Neural cell (in vitro differentiated cells): ENCODE data around the gene KRTAP5-8. TPM values are rescaled to one million over a fixed set of nuclear protein-coding genes. Genes with fewer than 3 reads are reported as not detected.

ENCODE experiments used
- H2AFZ ChIP-seq: fragments of 200-600, 300-800 bp; sonication (generic), shearing (Covaris generic); 2 replicates; pipeline ENCODE4 v1.6.0; 2014; ENCODE audit warnings: low read depth, mild to moderate bottlenecking, antibody characterized with exemption, low read length, moderate library complexity
- H3F3A ChIP-seq: fragments of 200-600 bp; shearing (Covaris generic); 2 replicates; pipeline ENCODE4 v1.6.1; 2016; ENCODE audit warnings: mild to moderate bottlenecking, moderate library complexity, mixed read lengths, antibody characterized with exemption, low read length; ENCODE audit not compliant: insufficient read depth, poor library complexity, severe bottlenecking
- H3K27ac ChIP-seq: fragments of 200-600, 300-800 bp; sonication (generic), shearing (Covaris generic); 2 replicates; pipeline ENCODE4 v1.5.1; 2014; ENCODE audit warnings: mild to moderate bottlenecking, low read length, moderate library complexity
- H3K27me3 ChIP-seq: fragments of 300-800, 200-600 bp; sonication (generic), shearing (Covaris generic); 2 replicates; pipeline ENCODE4 v1.6.0; 2014; ENCODE audit warnings: mild to moderate bottlenecking, low read depth, low read length, moderate library complexity; ENCODE audit not compliant: insufficient read depth
- H3K36me3 ChIP-seq: fragments of 300-800, 200-600 bp; sonication (generic), shearing (Covaris generic); 2 replicates; pipeline ENCODE4 v1.5.1; 2014; ENCODE audit warnings: mild to moderate bottlenecking, antibody characterized with exemption, low read length, moderate library complexity; ENCODE audit not compliant: insufficient read depth
- H3K4me2 ChIP-seq: fragments of 300-800, 200-600 bp; sonication (generic), shearing (Covaris generic); 2 replicates; pipeline ENCODE4 v1.6.0; 2014; ENCODE audit warnings: mild to moderate bottlenecking, low read length
- H3K4me3 ChIP-seq: fragments of 300-800, 200-600 bp; sonication (generic), shearing (Covaris generic); 2 replicates; pipeline ENCODE4 v1.5.1; 2014; ENCODE audit warnings: mild to moderate bottlenecking, low read length, moderate library complexity
- H3K79me2 ChIP-seq: fragments of 200-600 bp; shearing (Covaris generic); replicated peaks from 2 replicates; pipeline ENCODE4 v1.6.0; 2014; ENCODE audit warnings: mild to moderate bottlenecking, low read length, moderate library complexity; ENCODE audit not compliant: insufficient read depth
- H3K9ac ChIP-seq: fragments of 300-800, 200-600 bp; sonication (generic), shearing (Covaris generic); 2 replicates; pipeline ENCODE4 v1.6.1; 2016; ENCODE audit warnings: mild to moderate bottlenecking, low read length, mixed read lengths
- H3K9me2 ChIP-seq: fragments of 200-600 bp; shearing (Covaris generic); 2 replicates; pipeline ENCODE4 v1.6.1; 2016; ENCODE audit warnings: mild to moderate bottlenecking, low read length, mixed read lengths; ENCODE audit not compliant: insufficient read depth
- H3K9me3 ChIP-seq: fragments of 200-600, 300-800 bp; sonication (generic), shearing (Covaris generic); 2 replicates; pipeline ENCODE4 v1.6.1; 2016; ENCODE audit warnings: mild to moderate bottlenecking, mixed run types, low read length, moderate library complexity, mixed read lengths
- H4K20me1 ChIP-seq: fragments of 200-600 bp; shearing (Covaris generic); 2 replicates; pipeline ENCODE4 v1.6.1; 2016; ENCODE audit warnings: mild to moderate bottlenecking, mixed run types; ENCODE audit not compliant: insufficient read depth
- CTCF ChIP-seq: fragments of 450-650 bp; IDR thresholded peaks from 2 replicates; pipeline ENCODE4 v1.5.1; 2014; ENCODE audit warnings: antibody characterized with exemption, mild to moderate bottlenecking, moderate library complexity; ENCODE audit not compliant: poor library complexity, severe bottlenecking
- EP300 ChIP-seq: fragments of 450-650 bp; conservative IDR thresholded peaks from 2 replicates; pipeline ENCODE4 v1.6.1; 2014; ENCODE audit warnings: antibody characterized with exemption, mild to moderate bottlenecking, moderate library complexity; ENCODE audit not compliant: poor library complexity, severe bottlenecking
- EZH2 ChIP-seq: fragments of 200-600, 300-800 bp; shearing (Covaris generic), sonication (generic); IDR thresholded peaks from 2 replicates; pipeline ENCODE4 v1.6.1; 2014; ENCODE audit warnings: antibody characterized with exemption, low read length, borderline replicate concordance, mild to moderate bottlenecking; ENCODE audit not compliant: insufficient read depth, poor library complexity, severe bottlenecking
- MXI1 ChIP-seq: fragments of 450-650 bp; conservative IDR thresholded peaks from 2 replicates; pipeline ENCODE4 v1.6.1; 2014; ENCODE audit warnings: antibody characterized with exemption, mild to moderate bottlenecking; ENCODE audit not compliant: poor library complexity, severe bottlenecking
- POLR2AphosphoS5 ChIP-seq: IDR thresholded peaks from 2 replicates; pipeline ENCODE4 v1.6.1; 2012
- RAD21 ChIP-seq: fragments of 450-650 bp; conservative IDR thresholded peaks from 2 replicates; pipeline ENCODE4 v1.6.1; 2014; ENCODE audit warnings: antibody characterized with exemption, mild to moderate bottlenecking, moderate library complexity
- REST ChIP-seq: IDR thresholded peaks from 2 replicates; pipeline ENCODE4 v1.6.1; 2012; ENCODE audit warnings: borderline replicate concordance
- SMC3 ChIP-seq: fragments of 450-650 bp; conservative IDR thresholded peaks from 2 replicates; pipeline ENCODE4 v1.6.1; 2014; ENCODE audit warnings: antibody characterized with exemption, mild to moderate bottlenecking, moderate library complexity; ENCODE audit not compliant: poor library complexity
- TAF1 ChIP-seq: IDR thresholded peaks from 2 replicates; pipeline ENCODE4 v1.6.1; 2012; ENCODE audit warnings: low read depth
- polyA plus RNA-seq: library from polyadenylated mRNA; depleted of rRNA; stranded (reverse); fragments of >200 nt; gene quantifications from 2 replicates; pipeline ENCODE4 v1.2.3, GENCODE V29; 2014

Gene KRTAP5-8
- polyA plus RNA-seq, 1 donor from 2014 or later = not detected

- no peaks in the 10 kb centered on the region for H3K9me3 ChIP-seq
- H3K9me2 ChIP-seq = no peaks in the 10 kb centered on the region
- H3K4me3 ChIP-seq = no peak overlapping the region
- H3F3A ChIP-seq = no peaks in the 10 kb centered on the region
- no peak overlapping the region for H3K9ac ChIP-seq
- H3K27me3 ChIP-seq = no peaks in the 10 kb centered on the region
- no peak overlapping the region for H2AFZ ChIP-seq
- no peak overlapping the region for H3K27ac ChIP-seq
- no peaks in the 10 kb centered on the region for H4K20me1 ChIP-seq
- H3K79me2 ChIP-seq = no peaks in the 10 kb centered on the region
- TF ChIP-seq EZH2 = no peak
- TF ChIP-seq POLR2AphosphoS5 = no peak
- no peak for TF ChIP-seq SMC3
- TF ChIP-seq MXI1 = no peak
- no peak for TF ChIP-seq CTCF
- no peak for TF ChIP-seq REST
- no peak for TF ChIP-seq RAD21
- no peak for TF ChIP-seq TAF1
- TF ChIP-seq EP300 = no peak
- no peaks in the 10 kb centered on the region for H3K36me3 ChIP-seq
- H3K4me2 ChIP-seq = no peak overlapping the region
Observed at GRCh38 chr11:71490731-71491390, 47.0 kb upstream of the KRTAP5-8 start.

GRCh38 chr11:71491531-71491930 is 46.3 kb upstream of the KRTAP5-8 start:
- Histone ChIP-seq H3K9me2 (no peaks in the 10 kb centered on the region), H3K36me3 (no peaks in the 10 kb centered on the region), H4K20me1 (no peaks in the 10 kb centered on the region), H3K4me2 (no peak overlapping the region), H3F3A (no peaks in the 10 kb centered on the region), H3K79me2 (no peaks in the 10 kb centered on the region), H3K27ac (no peak overlapping the region), H3K4me3 (no peak overlapping the region), H2AFZ (no peak overlapping the region), H3K9ac (no peak overlapping the region), H3K9me3 (no peaks in the 10 kb centered on the region), H3K27me3 (no peaks in the 10 kb centered on the region)
- no peak for TF ChIP-seq CTCF
